Left kidney (tissue), 2 donors: ENCODE results near the gene C1orf87. TPM values are rescaled to one million over a fixed set of nuclear protein-coding genes. Genes with fewer than 3 reads are reported as not detected.
"Not testable (repeated sequence)": the region's sequence is repeated elsewhere in the genome, so short reads cannot be mapped to it uniquely, and the experiment has no call there.

ENCODE experiments used
- DNase-seq: peaks from one replicate; pipeline ENCODE4 v3.0.0-alpha.2; 2013
- polyA plus RNA-seq: library from polyadenylated mRNA; unstranded; fragments of 120-200 nt; gene quantifications from one replicate; pipeline ENCODE4 v1.2.1, GENCODE V29; 2013; ENCODE audit not compliant: insufficient read length

C1orf87 gene
- polyA plus RNA-seq, 1 donor, result 0.28 TPM

GRCh38 chr1:59992040-59992820, 81.3 kb downstream of the C1orf87 start:
- DNase-seq, result no peak

- DNase-seq, result no peak
Measured at GRCh38 chr1:59990470-59990869, 83.1 kb downstream of the C1orf87 start.

- no peak for DNase-seq
Measured at GRCh38 chr1:59986516-59987310, 86.9 kb downstream of the C1orf87 start.

GRCh38 chr1:59985911-59986515, 87.6 kb downstream of the C1orf87 start:
- no peak for DNase-seq

GRCh38 chr1:59979666-59980065, 93.9 kb downstream of the C1orf87 start:
- DNase-seq, result no peak

GRCh38 chr1:59978511-59978910, 95.1 kb downstream of the C1orf87 start:
- no peak for DNase-seq

GRCh38 chr1:59978026-59978425, 95.5 kb downstream of the C1orf87 start:
- DNase-seq, result no peak

- no peak for DNase-seq
Measured at GRCh38 chr1:59977075-59977410, 96.5 kb downstream of the C1orf87 start.

GRCh38 chr1:59976194-59977074, 97.1 kb downstream of the C1orf87 start:
- peak; percentile 60 for DNase-seq

- no peak for DNase-seq
Measured at GRCh38 chr1:59973719-59974118, 99.9 kb downstream of the C1orf87 start.

- no peak for DNase-seq
Measured at GRCh38 chr1:59972216-59972927, 101.2 kb downstream of the C1orf87 start.

GRCh38 chr1:59971464-59971911, 102.1 kb downstream of the C1orf87 start:
- DNase-seq, result peak; percentile 72

GRCh38 chr1:59969542-59970175, 103.9 kb downstream of the C1orf87 start:
- DNase-seq, result not testable (repeated sequence)

GRCh38 chr1:59968746-59969145, 104.8 kb downstream of the C1orf87 start:
- not testable (repeated sequence) for DNase-seq

GRCh38 chr1:59967780-59968179, 105.8 kb downstream of the C1orf87 start:
- no peak for DNase-seq

- no peak for DNase-seq
Measured at GRCh38 chr1:59967141-59967697, 106.4 kb downstream of the C1orf87 start.

- DNase-seq, result no peak
Measured at GRCh38 chr1:59952065-59952464, 121.5 kb downstream of the C1orf87 start.

- no peak for DNase-seq
Measured at GRCh38 chr1:59949648-59950047, 123.9 kb downstream of the C1orf87 start.

- no peak for DNase-seq
Measured at GRCh38 chr1:59948990-59949389, 124.6 kb downstream of the C1orf87 start.
